Gastrocnemius medialis (tissue), 4 donors: ENCODE data around the gene CHAC1. TPM values are rescaled to one million over a fixed set of nuclear protein-coding genes. Genes with fewer than 3 reads are reported as not detected.

ENCODE experiments used
- ATAC-seq, 2 donors: fragments of 150-250 bp; one replicate each; pipeline ENCODE4 v1.9.1; 2016
- DNase-seq, 2 donors: peaks; one replicate each; pipeline ENCODE4 v3.0.0-alpha.2; 2019
- H3K27ac ChIP-seq, 4 donors: fragments of 200-600 bp; sonication (generic); 1 replicate in 1 of 4; 2 replicates in 3 of 4; pipeline ENCODE4 v1.5.1; 2016 to 2018; ENCODE audit warnings: mild to moderate bottlenecking in 2 of 4, moderate library complexity in 1 of 4
- H3K27me3 ChIP-seq, 3 donors: fragments of 200-600 bp; sonication (generic) in 2 of 3; 1 replicate in 1 of 3; 2 replicates in 2 of 3; pipeline versions ENCODE4 v1.5.1 to v1.6.0; 2016 to 2019; ENCODE audit warnings: mild to moderate bottlenecking in 1 of 3, moderate library complexity in 1 of 3
- H3K36me3 ChIP-seq, 2 donors: fragments of 200-600 bp; sonication (generic) in 1 of 2; one replicate each; pipeline ENCODE4 v1.5.1; 2017 to 2018
- H3K4me1 ChIP-seq, 2 donors: fragments of 200-600 bp; sonication (generic) in 1 of 2; one replicate each; pipeline ENCODE4 v1.5.1; 2016 to 2017; ENCODE audit warnings: mild to moderate bottlenecking in 2 of 2
- H3K4me3 ChIP-seq, 4 donors: fragments of 200-600 bp; sonication (generic) in 3 of 4; 1 replicate in 1 of 4; 2 replicates in 3 of 4; pipeline ENCODE4 v1.5.1; 2016 to 2019; ENCODE audit warnings: mild to moderate bottlenecking in 2 of 4
- H3K9me3 ChIP-seq, 3 donors: fragments of 200-600 bp; sonication (generic) in 2 of 3; 1 replicate in 1 of 3; 2 replicates in 2 of 3; pipeline ENCODE4 v1.5.1; 2016 to 2019
- POLR2A ChIP-seq, 2 donors: fragments of 450-650 bp; IDR thresholded peaks; one replicate each; pipeline ENCODE4 v1.6.1; 2017; ENCODE audit warnings: antibody characterized with exemption in 2 of 2, mild to moderate bottlenecking in 2 of 2, moderate library complexity in 2 of 2
- in situ Hi-C, 4 donors: fragments of 200-750 bp; cut with MboI; loops; one replicate each; pipeline versions ENCODE4 v1.15.0 to v1.8.0; 2017; ENCODE audit warnings: low sequenced_read_pairs in 4 of 4
- intact Hi-C: fragments of 100-400 bp; cut with DNase I; formaldehyde crosslinking; loops from one replicate; pipeline ENCODE4 v1.15.1; 2023; ENCODE audit warnings: low total_unique reads
- total RNA-seq, 4 donors: library from RNA; depleted of rRNA; stranded (reverse); fragments of >200 nt; gene quantifications; one replicate each; pipeline versions ENCODE4 v1.1.0 to v1.2.3, GENCODE V29; 2016
- TF ChIP-seq, protein P1 (sequence below), 5 experiments: fragments of 450-650 bp in 3 of 5; fragments of 200-600 bp in 2 of 5; sonication (generic) in 2 of 5; IDR thresholded peaks in 4 of 5; conservative IDR thresholded peaks in 1 of 5; 1 replicate in 4 of 5; 2 replicates in 1 of 5; pipeline ENCODE4 v1.5.1; 2016 to 2019; ENCODE audit warnings: antibody characterized with exemption in 5 of 5, mild to moderate bottlenecking in 3 of 5, moderate library complexity in 3 of 5

Gene CHAC1
- total RNA-seq, 4 donors from 2014 or later: 93.4 to 320 (median 139) TPM

DNA sequence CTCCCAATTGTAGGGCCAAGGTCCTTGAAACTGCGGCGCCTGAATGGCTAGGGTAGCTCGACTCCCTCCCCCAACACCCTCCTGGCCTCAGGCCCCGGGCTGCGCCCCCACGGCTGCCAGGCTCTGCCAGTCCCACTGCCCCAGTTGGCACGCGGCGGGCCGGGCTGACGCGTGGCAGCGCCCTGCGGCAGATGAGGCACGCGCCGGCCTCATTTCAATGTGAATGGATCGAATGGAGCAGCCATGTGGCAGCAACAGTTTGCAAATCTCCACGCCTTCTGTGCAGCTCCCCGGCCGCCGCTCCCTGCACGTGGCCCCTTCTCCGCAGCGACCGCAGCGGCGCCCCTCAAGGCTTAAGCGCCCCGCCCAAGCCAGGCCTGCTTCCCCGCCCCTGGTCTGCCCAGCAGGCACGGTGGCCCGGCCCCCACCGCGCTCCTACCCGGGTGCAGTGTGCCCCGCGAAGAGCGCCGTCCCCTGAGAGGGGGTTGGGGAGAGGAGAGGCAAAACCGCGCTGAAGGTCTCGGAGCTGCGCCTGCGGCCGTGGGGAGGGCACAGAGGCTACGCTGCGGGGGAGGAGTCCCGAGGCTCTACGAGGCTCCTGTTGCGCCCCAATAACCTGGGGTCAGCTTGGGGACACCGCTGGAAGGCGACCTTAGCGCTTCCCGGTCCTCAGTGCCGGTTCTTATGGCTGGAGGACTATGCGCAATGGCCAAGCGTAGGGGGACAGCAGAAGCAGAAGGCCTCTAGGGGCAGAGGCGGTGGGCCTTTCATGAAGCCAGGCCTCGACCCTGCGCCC lies 27.2 kb upstream of the CHAC1 start:
- H3K4me3 ChIP-seq: peak overlapping the region in 3 of 4 donors; percentile 13 to 24 (median 19)
- no peaks in the 10 kb centered on the region for H3K9me3 ChIP-seq
- no peaks in the 10 kb centered on the region for H3K36me3 ChIP-seq
- peaks cover 56 to 65% of the 10 kb centered on the region in 2 donors for H3K4me1 ChIP-seq
- no peak for TF ChIP-seq POLR2A (IDR thresholded peaks at IDR 0.05)
- TF ChIP-seq, protein P1, sequence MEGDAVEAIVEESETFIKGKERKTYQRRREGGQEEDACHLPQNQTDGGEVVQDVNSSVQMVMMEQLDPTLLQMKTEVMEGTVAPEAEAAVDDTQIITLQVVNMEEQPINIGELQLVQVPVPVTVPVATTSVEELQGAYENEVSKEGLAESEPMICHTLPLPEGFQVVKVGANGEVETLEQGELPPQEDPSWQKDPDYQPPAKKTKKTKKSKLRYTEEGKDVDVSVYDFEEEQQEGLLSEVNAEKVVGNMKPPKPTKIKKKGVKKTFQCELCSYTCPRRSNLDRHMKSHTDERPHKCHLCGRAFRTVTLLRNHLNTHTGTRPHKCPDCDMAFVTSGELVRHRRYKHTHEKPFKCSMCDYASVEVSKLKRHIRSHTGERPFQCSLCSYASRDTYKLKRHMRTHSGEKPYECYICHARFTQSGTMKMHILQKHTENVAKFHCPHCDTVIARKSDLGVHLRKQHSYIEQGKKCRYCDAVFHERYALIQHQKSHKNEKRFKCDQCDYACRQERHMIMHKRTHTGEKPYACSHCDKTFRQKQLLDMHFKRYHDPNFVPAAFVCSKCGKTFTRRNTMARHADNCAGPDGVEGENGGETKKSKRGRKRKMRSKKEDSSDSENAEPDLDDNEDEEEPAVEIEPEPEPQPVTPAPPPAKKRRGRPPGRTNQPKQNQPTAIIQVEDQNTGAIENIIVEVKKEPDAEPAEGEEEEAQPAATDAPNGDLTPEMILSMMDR (IDR thresholded peaks at IDR 0.05 in 4 of 5, conservative IDR thresholded peaks at IDR 0.05 in 1 of 5): no peak
- H3K27me3 ChIP-seq: peaks cover 50 to 59% (median 58%) of the 10 kb centered on the region in 3 donors
- H3K27ac ChIP-seq: no peak overlapping the region
- in situ Hi-C loops (no loop called here), intact Hi-C loops (no loop called here)
- no peak for DNase-seq
- ATAC-seq: no peak

GRCh38 chr15:40926659-40927494 lies 26.4 kb upstream of the CHAC1 start:
- TF ChIP-seq, protein P1 (IDR thresholded peaks at IDR 0.05 in 4 of 5, conservative IDR thresholded peaks at IDR 0.05 in 1 of 5): no peak
- no peak for TF ChIP-seq POLR2A (IDR thresholded peaks at IDR 0.05)
- peaks cover 60 to 68% of the 10 kb centered on the region in 2 donors for H3K4me1 ChIP-seq
- no peak overlapping the region for H3K4me3 ChIP-seq
- ATAC-seq (no peak), DNase-seq (no peak)
- peak overlapping the region in 1 of 4 donors; percentile 74 for H3K27ac ChIP-seq
- in situ Hi-C loops: no loop called here
- intact Hi-C loops: no loop called here
- H3K9me3 ChIP-seq: no peaks in the 10 kb centered on the region
- peaks cover 57 to 66% (median 66%) of the 10 kb centered on the region in 3 donors for H3K27me3 ChIP-seq
- no peaks in the 10 kb centered on the region for H3K36me3 ChIP-seq

DNA sequence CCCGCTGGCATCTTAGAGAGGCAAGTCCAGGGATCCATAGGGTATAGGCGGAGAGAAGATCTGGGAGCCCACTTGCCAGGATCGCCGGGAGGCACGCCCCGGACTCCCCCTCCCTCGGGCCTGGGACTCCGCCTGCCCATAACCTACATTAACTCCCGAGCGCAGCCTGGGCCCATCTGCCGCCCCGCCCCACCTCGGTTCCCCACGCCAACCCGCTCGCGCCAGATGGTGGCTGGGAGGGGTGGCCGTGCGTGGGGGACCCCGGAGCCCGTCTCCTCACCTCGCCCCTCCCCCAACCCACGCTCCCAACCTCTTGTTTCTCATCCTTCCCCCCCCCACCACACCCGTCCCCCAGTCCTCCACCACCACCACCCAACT lies 25.8 kb upstream of the CHAC1 start:
- no peak for ATAC-seq
- H3K36me3 ChIP-seq: no peaks in the 10 kb centered on the region
- intact Hi-C loops: no loop called here
- in situ Hi-C loops: no loop called here
- H3K4me3 ChIP-seq: peak overlapping the region; percentile 56 to 76 (median 65)
- peak overlapping the region in 2 of 4 donors; percentile 46 to 74 for H3K27ac ChIP-seq
- H3K4me1 ChIP-seq: peaks cover 60 to 68% of the 10 kb centered on the region in 2 donors
- no peaks in the 10 kb centered on the region for H3K9me3 ChIP-seq
- DNase-seq: no peak
- peaks cover 60 to 72% (median 69%) of the 10 kb centered on the region in 3 donors for H3K27me3 ChIP-seq
- no peak for TF ChIP-seq POLR2A (IDR thresholded peaks at IDR 0.05)
- TF ChIP-seq, protein P1 (IDR thresholded peaks at IDR 0.05 in 4 of 5, conservative IDR thresholded peaks at IDR 0.05 in 1 of 5): no peak

GRCh38 chr15:40927873-40928806 lies 25.1 kb upstream of the CHAC1 start:
- Histone ChIP-seq H3K9me3 (no peaks in the 10 kb centered on the region), H3K27me3 (peaks cover 60 to 72% (median 69%) of the 10 kb centered on the region in 3 donors), H3K4me1 (peaks cover 53 to 64% of the 10 kb centered on the region in 2 donors), H3K27ac (peak overlapping the region in 3 of 4 donors; percentile 47 to 74 (median 58)), H3K36me3 (no peaks in the 10 kb centered on the region), H3K4me3 (peak overlapping the region; percentile 56 to 76 (median 65))
- intact Hi-C loops: no loop called here
- no peak for ATAC-seq
- no peak for DNase-seq
- in situ Hi-C loops: no loop called here
- TF ChIP-seq POLR2A (IDR thresholded peaks at IDR 0.05): no peak
- TF ChIP-seq, protein P1 (IDR thresholded peaks at IDR 0.05 in 4 of 5, conservative IDR thresholded peaks at IDR 0.05 in 1 of 5): no peak
